DND-41 (cell line): Measurements from ENCODE around the gene RAD23A.

Experiments used
- ATAC-seq: fragments of 200-7000 bp; cut with Tn5 transposase; 3 replicates; pipeline ENCODE4 v1.9.1; 2021; ENCODE audit warnings: low read depth; ENCODE audit not compliant: insufficient read depth
- DNase-seq: peaks from one replicate; pipeline ENCODE4 v3.0.0-alpha.2; 2020
- H2AFZ ChIP-seq: 2 replicates; pipeline ENCODE4 v1.6.0; 2012; ENCODE audit warnings: low read depth, low read length
- H3K27ac ChIP-seq: 2 replicates; pipeline ENCODE4 v1.5.1; 2012; ENCODE audit warnings: low read length, inconsistent platforms
- H3K27me3 ChIP-seq: fragments of 200-600 bp; sonication (generic); 2 replicates; pipeline ENCODE4 v1.6.0; 2012; ENCODE audit warnings: low read length, mild to moderate bottlenecking, inconsistent platforms; ENCODE audit not compliant: insufficient read depth, poor library complexity
- H3K36me3 ChIP-seq: 2 replicates; pipeline ENCODE4 v1.5.1; 2012; ENCODE audit warnings: low read length, inconsistent platforms; ENCODE audit not compliant: insufficient read depth
- H3K4me1 ChIP-seq: 2 replicates; pipeline ENCODE4 v1.5.1; 2012; ENCODE audit warnings: mild to moderate bottlenecking, low read length; ENCODE audit not compliant: insufficient read depth
- H3K4me2 ChIP-seq: 2 replicates; pipeline ENCODE4 v1.6.0; 2012; ENCODE audit warnings: mild to moderate bottlenecking, moderate library complexity, low read length, inconsistent platforms; ENCODE audit not compliant: insufficient read depth
- H3K4me3 ChIP-seq, 2 experiments: fragments of 200-600 bp in 1 of 2; shearing (Covaris generic) in 1 of 2; 2 replicates each; pipeline ENCODE4 v1.5.1; 2012 to 2016; ENCODE audit warnings: inconsistent platforms in 2 of 2, low read length in 2 of 2, mild to moderate bottlenecking in 2 of 2, low read depth in 1 of 2, moderate library complexity in 1 of 2
- H3K79me2 ChIP-seq: 2 replicates; pipeline ENCODE4 v1.6.0; 2012; ENCODE audit warnings: low read length, inconsistent platforms; ENCODE audit not compliant: insufficient read depth
- H3K9ac ChIP-seq: 2 replicates; pipeline ENCODE4 v1.6.0; 2012; ENCODE audit warnings: low read depth, mild to moderate bottlenecking, inconsistent platforms, low read length, moderate library complexity
- H3K9me3 ChIP-seq: 2 replicates; pipeline ENCODE4 v1.5.1; 2012; ENCODE audit warnings: low read length, moderate library complexity, mild to moderate bottlenecking, inconsistent platforms; ENCODE audit not compliant: insufficient read depth, severe bottlenecking
- H4K20me1 ChIP-seq: 2 replicates; pipeline ENCODE4 v1.6.0; 2012; ENCODE audit warnings: low read length; ENCODE audit not compliant: insufficient read depth
- CTCF ChIP-seq: IDR thresholded peaks from 2 replicates; pipeline ENCODE4 v1.5.1; 2012; ENCODE audit warnings: borderline replicate concordance, low read length, moderate library complexity, mild to moderate bottlenecking; ENCODE audit not compliant: poor library complexity, severe bottlenecking; ENCODE audit errors: extremely low read depth
- EZH2 ChIP-seq: IDR thresholded peaks from 3 replicates; pipeline ENCODE4 v1.6.1; 2012; ENCODE audit warnings: borderline replicate concordance, low read depth, mild to moderate bottlenecking, moderate library complexity, low read length, inconsistent platforms; ENCODE audit not compliant: severe bottlenecking

RAD23A gene

GRCh38 chr19:12967907-12968306 lies 22.2 kb downstream of the RAD23A start:
- H4K20me1 ChIP-seq = no peaks in the 10 kb centered on the region
- DNase-seq (no peak), ATAC-seq (no peak)
- no peaks in the 10 kb centered on the region for H3K27me3 ChIP-seq
- H3K4me2 ChIP-seq = no peak overlapping the region
- H3K36me3 ChIP-seq = no peaks in the 10 kb centered on the region
- H3K4me1 ChIP-seq = peaks cover 16% of the 10 kb centered on the region
- no peaks in the 10 kb centered on the region for H3K79me2 ChIP-seq
- H3K4me3 ChIP-seq = no peak overlapping the region
- no peak for TF ChIP-seq EZH2
- no peak for TF ChIP-seq CTCF
- H3K27ac ChIP-seq = no peak overlapping the region
- H3K9ac ChIP-seq = no peak overlapping the region
- no peak overlapping the region for H2AFZ ChIP-seq
- no peaks in the 10 kb centered on the region for H3K9me3 ChIP-seq

GRCh38 chr19:12969292-12969988 lies 23.8 kb downstream of the RAD23A start, which contains the start of gene DAND5:
Gene DAND5 (plus strand): TSS chr19:12969576. CDS start chr19:12969661, 85 bp downstream.
- Histone ChIP-seq H3K9me3 (no peaks in the 10 kb centered on the region), H3K9ac (no peak within 1 kb of the TSS), H3K27ac (no peak within 1 kb of the TSS), H3K36me3 (no peaks in the 10 kb centered on the region), H3K4me3 (no peak within 1 kb of the TSS), H2AFZ (no peak within 1 kb of the TSS), H3K4me2 (no peak within 1 kb of the TSS), H4K20me1 (no peaks in the 10 kb centered on the region), H3K4me1 (peaks cover 16% of the 10 kb centered on the region), H3K27me3 (no peaks in the 10 kb centered on the region), H3K79me2 (no peaks in the 10 kb centered on the region)
- ATAC-seq = no peak
- DNase-seq = no peak
- no peak for TF ChIP-seq CTCF
- TF ChIP-seq EZH2 = no peak

- Histone ChIP-seq H3K27me3 (no peaks in the 10 kb centered on the region), H3K9me3 (no peaks in the 10 kb centered on the region), H3K79me2 (no peaks in the 10 kb centered on the region), H3K9ac (no peak overlapping the region), H3K4me3 (no peak overlapping the region), H3K36me3 (no peaks in the 10 kb centered on the region), H4K20me1 (no peaks in the 10 kb centered on the region), H2AFZ (no peak overlapping the region), H3K4me2 (no peak overlapping the region), H3K4me1 (peaks cover 10% of the 10 kb centered on the region), H3K27ac (no peak overlapping the region)
- no peak for TF ChIP-seq CTCF
- DNase-seq (no peak), ATAC-seq (no peak)
Measured at GRCh38 chr19:12970070-12970820, 24.6 kb downstream of the RAD23A start.
